Thoracic aorta (tissue), 2 donors: Measurements from ENCODE around the gene SMAGP. TPM values are rescaled to one million over a fixed set of nuclear protein-coding genes. Genes with fewer than 3 reads are reported as not detected.
"Not testable (repeated sequence)": the region's sequence is repeated elsewhere in the genome, so short reads cannot be mapped to it uniquely, and the experiment has no call there.

Source experiments
- ATAC-seq: fragments of 150-250 bp; one replicate; pipeline ENCODE4 v1.8.0; 2017; ENCODE audit warnings: low read depth; ENCODE audit not compliant: insufficient number of reproducible peaks, low FRiP score
- DNase-seq: peaks from one replicate; pipeline ENCODE4 v3.0.0-alpha.2; 2020; ENCODE audit warnings: low spot score
- H3K27ac ChIP-seq, 2 donors: fragments of 200-600 bp; sonication (generic); 1 replicate in 1 of 2; 2 replicates in 1 of 2; pipeline ENCODE4 v1.5.1; 2016; ENCODE audit warnings: mild to moderate bottlenecking in 2 of 2, moderate library complexity in 2 of 2
- H3K27me3 ChIP-seq: fragments of 200-600 bp; sonication (generic); replicated peaks from 2 replicates; pipeline ENCODE4 v1.6.0; 2016; ENCODE audit warnings: mild to moderate bottlenecking; ENCODE audit not compliant: insufficient read depth
- H3K36me3 ChIP-seq: fragments of 200-600 bp; sonication (generic); one replicate; pipeline ENCODE4 v1.5.1; 2016
- H3K4me1 ChIP-seq, 2 donors: fragments of 200-600 bp; sonication (generic); 1 replicate in 1 of 2; 2 replicates in 1 of 2; pipeline versions ENCODE4 v1.5.1 to v1.6.0; 2016; ENCODE audit warnings: low read depth in 2 of 2, mild to moderate bottlenecking in 1 of 2; ENCODE audit not compliant: control insufficient read depth in 1 of 2
- H3K4me3 ChIP-seq: fragments of 200-600 bp; sonication (generic); 2 replicates; pipeline ENCODE4 v1.5.1; 2016; ENCODE audit warnings: mild to moderate bottlenecking
- H3K9me3 ChIP-seq: fragments of 200-600 bp; sonication (generic); 2 replicates; pipeline ENCODE4 v1.5.1; 2016
- CTCF ChIP-seq: fragments of 200-600 bp; sonication (generic); IDR thresholded peaks from one replicate; pipeline ENCODE4 v1.5.1; 2019; ENCODE audit warnings: antibody characterized with exemption
- total RNA-seq, 2 donors: library from RNA; depleted of rRNA; stranded (reverse); fragments of >200 nt; gene quantifications; one replicate each; pipeline versions ENCODE4 v1.1.0 to v1.2.3, GENCODE V29; 2016

Gene SMAGP
- 1 to 10 TPM; 7.6 to 7.8 TPM for total RNA-seq

GRCh38 chr12:51270067-51270950, at the start of gene SMAGP:
TSS of gene SMAGP (minus strand) at chr12:51270415. CDS start at chr12:51269278, 1,137 bp downstream.
- H3K27me3 ChIP-seq, result no peaks in the 10 kb centered on the region
- H3K9me3 ChIP-seq, result no peaks in the 10 kb centered on the region
- peaks cover 0 to 7% of the 10 kb centered on the region in 2 donors for H3K4me1 ChIP-seq
- no peak for DNase-seq
- TF ChIP-seq CTCF, result no peak
- no peak within 1 kb of the TSS for H3K27ac ChIP-seq
- ATAC-seq, result peak; percentile 49
- H3K36me3 ChIP-seq, result no peaks in the 10 kb centered on the region
- H3K4me3 ChIP-seq, result peak within 1 kb of the TSS; percentile 83

GRCh38 chr12:51318846-51319599, 48.8 kb upstream of the SMAGP start:
- no peak for TF ChIP-seq CTCF
- H3K27ac ChIP-seq, result no peak overlapping the region
- no peak for DNase-seq
- H3K9me3 ChIP-seq, result no peaks in the 10 kb centered on the region
- no peaks in the 10 kb centered on the region for H3K27me3 ChIP-seq
- no peak overlapping the region for H3K4me3 ChIP-seq
- no peak for ATAC-seq
- H3K4me1 ChIP-seq, result no peaks in the 10 kb centered on the region
- no peaks in the 10 kb centered on the region for H3K36me3 ChIP-seq

GRCh38 chr12:51318057-51318806, 48.0 kb upstream of the SMAGP start:
- H3K27me3 ChIP-seq, H3K4me3 ChIP-seq, H3K36me3 ChIP-seq, ATAC-seq, H3K4me1 ChIP-seq, H3K27ac ChIP-seq, DNase-seq, H3K9me3 ChIP-seq: not testable (repeated sequence)

- ATAC-seq (no peak), DNase-seq (no peak)
- Histone ChIP-seq H3K36me3 (no peaks in the 10 kb centered on the region), H3K9me3 (no peaks in the 10 kb centered on the region), H3K4me1 (no peaks in the 10 kb centered on the region), H3K27me3 (no peaks in the 10 kb centered on the region), H3K4me3 (no peak overlapping the region), H3K27ac (no peak overlapping the region)
- no peak for TF ChIP-seq CTCF
Observed at GRCh38 chr12:51311389-51311788, 41.2 kb upstream of the SMAGP start.

GRCh38 chr12:51307655-51308593, 37.7 kb upstream of the SMAGP start:
- Histone ChIP-seq H3K36me3 (no peaks in the 10 kb centered on the region), H3K4me3 (no peak overlapping the region), H3K27ac (no peak overlapping the region), H3K9me3 (no peaks in the 10 kb centered on the region), H3K27me3 (no peaks in the 10 kb centered on the region), H3K4me1 (no peaks in the 10 kb centered on the region)
- DNase-seq, result no peak
- no peak for ATAC-seq
- no peak for TF ChIP-seq CTCF
